IMR-90 (cell line): ENCODE data around the gene METAP2.

Experiments
- BHLHE40 ChIP-seq: fragments of 150-350 bp; IDR thresholded peaks from 2 replicates; pipeline ENCODE4 v1.6.1; 2016; ENCODE audit warnings: mild to moderate bottlenecking, low read depth, low read length
- CEBPB ChIP-seq: IDR thresholded peaks from 2 replicates; pipeline ENCODE4 v1.6.1; 2012; ENCODE audit warnings: low read depth, low read length, improper control_type of control experiment
- FOS ChIP-seq: fragments of 150-350 bp; IDR thresholded peaks from 2 replicates; pipeline ENCODE4 v1.6.1; 2016; ENCODE audit warnings: low read depth, low read length
- MAFK ChIP-seq: IDR thresholded peaks from 2 replicates; pipeline ENCODE4 v1.6.1; 2012; ENCODE audit warnings: low read depth, low read length, improper control_type of control experiment
- MAZ ChIP-seq: IDR thresholded peaks from 2 replicates; pipeline ENCODE4 v1.6.1; 2012; ENCODE audit warnings: low read depth, mild to moderate bottlenecking, low read length, improper control_type of control experiment, moderate library complexity, borderline replicate concordance
- MXI1 ChIP-seq: IDR thresholded peaks from 2 replicates; pipeline ENCODE4 v1.6.1; 2012; ENCODE audit warnings: low read depth, mild to moderate bottlenecking, low read length, moderate library complexity, borderline replicate concordance
- POLR2A ChIP-seq: IDR thresholded peaks from 2 replicates; pipeline ENCODE4 v1.6.1; 2012; ENCODE audit warnings: mild to moderate bottlenecking, low read depth, low read length
- RAD21 ChIP-seq: IDR thresholded peaks from 2 replicates; pipeline ENCODE4 v1.6.1; 2012; ENCODE audit warnings: low read length, improper control_type of control experiment
- RCOR1 ChIP-seq: IDR thresholded peaks from 2 replicates; pipeline ENCODE4 v1.6.1; 2012; ENCODE audit warnings: mild to moderate bottlenecking, low read length, improper control_type of control experiment; ENCODE audit not compliant: insufficient replicate concordance
- RFX5 ChIP-seq: IDR thresholded peaks from 2 replicates; pipeline ENCODE4 v1.8.0; 2012; ENCODE audit warnings: low read depth, mild to moderate bottlenecking, low read length, moderate library complexity
- SMC3 ChIP-seq: fragments of 150-350 bp; IDR thresholded peaks from 2 replicates; pipeline ENCODE4 v1.6.1; 2016; ENCODE audit warnings: low read depth, mild to moderate bottlenecking, antibody characterized with exemption, low read length, moderate library complexity
- USF2 ChIP-seq: fragments of 150-350 bp; IDR thresholded peaks from 2 replicates; pipeline ENCODE4 v1.6.1; 2017; ENCODE audit warnings: mild to moderate bottlenecking, antibody characterized with exemption, low read length, low read depth
- TF ChIP-seq, protein P1 (sequence below): conservative IDR thresholded peaks from 2 replicates; pipeline ENCODE4 v1.5.1; 2012; ENCODE audit warnings: mild to moderate bottlenecking, low read depth, low read length, improper control_type of control experiment

GRCh38 chr12:95484524-95484923, 10.6 kb downstream of the METAP2 start:
- TF ChIP-seq, protein P1, sequence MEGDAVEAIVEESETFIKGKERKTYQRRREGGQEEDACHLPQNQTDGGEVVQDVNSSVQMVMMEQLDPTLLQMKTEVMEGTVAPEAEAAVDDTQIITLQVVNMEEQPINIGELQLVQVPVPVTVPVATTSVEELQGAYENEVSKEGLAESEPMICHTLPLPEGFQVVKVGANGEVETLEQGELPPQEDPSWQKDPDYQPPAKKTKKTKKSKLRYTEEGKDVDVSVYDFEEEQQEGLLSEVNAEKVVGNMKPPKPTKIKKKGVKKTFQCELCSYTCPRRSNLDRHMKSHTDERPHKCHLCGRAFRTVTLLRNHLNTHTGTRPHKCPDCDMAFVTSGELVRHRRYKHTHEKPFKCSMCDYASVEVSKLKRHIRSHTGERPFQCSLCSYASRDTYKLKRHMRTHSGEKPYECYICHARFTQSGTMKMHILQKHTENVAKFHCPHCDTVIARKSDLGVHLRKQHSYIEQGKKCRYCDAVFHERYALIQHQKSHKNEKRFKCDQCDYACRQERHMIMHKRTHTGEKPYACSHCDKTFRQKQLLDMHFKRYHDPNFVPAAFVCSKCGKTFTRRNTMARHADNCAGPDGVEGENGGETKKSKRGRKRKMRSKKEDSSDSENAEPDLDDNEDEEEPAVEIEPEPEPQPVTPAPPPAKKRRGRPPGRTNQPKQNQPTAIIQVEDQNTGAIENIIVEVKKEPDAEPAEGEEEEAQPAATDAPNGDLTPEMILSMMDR, result no peak
- TF ChIP-seq POLR2A (no peak), RFX5 (no peak), MAZ (no peak), SMC3 (no peak), RAD21 (no peak), MXI1 (no peak), USF2 (no peak), MAFK (no peak), CEBPB (no peak), RCOR1 (no peak), FOS (no peak), BHLHE40 (no peak)
